Liver (tissue), 3 donors: ENCODE measurements around the gene HLCS.

ENCODE experiments used
- ATF3 ChIP-seq: IDR thresholded peaks from 2 replicates; pipeline ENCODE4 v1.6.1; 2016; ENCODE audit warnings: antibody characterized with exemption
- CTCF ChIP-seq: fragments of 150-350 bp; IDR thresholded peaks from 2 replicates; pipeline ENCODE4 v1.5.1; 2017; ENCODE audit warnings: improper control_type of control experiment, low read depth, low read length; ENCODE audit not compliant: missing input control
- EGR1 ChIP-seq, 2 donors: IDR thresholded peaks; 2 replicates each; pipeline ENCODE4 v1.6.1; 2016 to 2018; ENCODE audit warnings: antibody characterized with exemption in 2 of 2, low read depth in 2 of 2
- FOXA2 ChIP-seq: IDR thresholded peaks from 2 replicates; pipeline ENCODE4 v1.6.1; 2016; ENCODE audit warnings: antibody characterized with exemption
- GABPA ChIP-seq, 2 donors: IDR thresholded peaks in 1 of 2; conservative IDR thresholded peaks in 1 of 2; 2 replicates each; pipeline ENCODE4 v1.6.1; 2016; ENCODE audit warnings: antibody characterized with exemption in 2 of 2, mild to moderate bottlenecking in 1 of 2, moderate library complexity in 1 of 2
- HNF4G ChIP-seq: IDR thresholded peaks from 2 replicates; pipeline ENCODE4 v1.6.1; 2016; ENCODE audit warnings: antibody characterized with exemption
- JUND ChIP-seq, 2 donors: IDR thresholded peaks; 2 replicates each; pipeline ENCODE4 v1.6.1; 2016; ENCODE audit warnings: antibody characterized with exemption in 2 of 2
- MAX ChIP-seq: IDR thresholded peaks from 2 replicates; pipeline ENCODE4 v1.6.1; 2016; ENCODE audit warnings: antibody characterized with exemption
- RAD21 ChIP-seq, 2 donors: IDR thresholded peaks; 2 replicates each; pipeline ENCODE4 v1.6.1; 2016; ENCODE audit warnings: antibody characterized with exemption in 2 of 2, mild to moderate bottlenecking in 2 of 2
- REST ChIP-seq: IDR thresholded peaks from 2 replicates; pipeline ENCODE4 v1.6.1; 2016; ENCODE audit warnings: antibody characterized with exemption, mild to moderate bottlenecking
- SP1 ChIP-seq: IDR thresholded peaks from 2 replicates; pipeline ENCODE4 v1.6.1; 2018; ENCODE audit warnings: antibody characterized with exemption, mild to moderate bottlenecking
- TAF1 ChIP-seq: conservative IDR thresholded peaks from 2 replicates; pipeline ENCODE4 v1.6.1; 2016; ENCODE audit warnings: antibody characterized with exemption, mild to moderate bottlenecking
- YY1 ChIP-seq: IDR thresholded peaks from 2 replicates; pipeline ENCODE4 v1.6.1; 2016; ENCODE audit warnings: antibody characterized with exemption, mild to moderate bottlenecking
- ZBTB33 ChIP-seq: IDR thresholded peaks from 2 replicates; pipeline ENCODE4 v1.6.1; 2016; ENCODE audit warnings: antibody characterized with exemption
- donor health status: healthy.
- donor health status: healthy.

GRCh38 chr21:36882776-36883175, 83.7 kb downstream of the HLCS start:
- TF ChIP-seq CTCF = no peak
- TF ChIP-seq HNF4G = no peak
- TF ChIP-seq TAF1 = no peak
- TF ChIP-seq EGR1 (IDR thresholded peaks at IDR 0.05; ENCODE audit: low read depth in 2 of 2) = no peak
- no peak for TF ChIP-seq SP1
- TF ChIP-seq JUND (IDR thresholded peaks at IDR 0.05) = no peak
- TF ChIP-seq YY1 = no peak
- TF ChIP-seq MAX = no peak
- no peak for TF ChIP-seq REST
- TF ChIP-seq GABPA (IDR thresholded peaks at IDR 0.05 in 1 of 2, conservative IDR thresholded peaks at IDR 0.05 in 1 of 2) = no peak
- TF ChIP-seq ZBTB33 = no peak
- TF ChIP-seq RAD21 (IDR thresholded peaks at IDR 0.05) = no peak
- no peak for TF ChIP-seq FOXA2
- no peak for TF ChIP-seq ATF3
